ENCODE measurements around the gene MAJIN.

DNA sequence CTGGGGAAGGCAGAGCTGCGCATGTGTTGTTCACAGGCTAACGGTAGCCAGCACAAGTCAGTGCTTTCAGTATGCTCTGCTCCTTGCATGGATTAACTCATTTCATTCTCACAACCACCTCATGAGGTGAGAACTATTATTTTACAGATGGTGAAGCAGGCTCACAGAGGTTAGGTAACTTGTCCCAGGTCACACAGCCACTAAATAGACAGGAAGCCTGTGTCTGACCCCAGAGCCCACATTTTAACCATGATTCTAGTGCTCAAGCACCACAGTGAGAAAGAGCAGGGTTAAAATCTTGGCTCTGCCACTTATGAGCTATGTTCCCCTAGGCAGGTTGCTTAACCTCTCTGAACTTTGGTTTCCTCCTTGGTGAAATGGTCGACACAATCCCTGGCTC, 49.1 kb upstream of the MAJIN start:
- TF ChIP-seq POLR2A (IDR thresholded peaks at IDR 0.05; ENCODE audit: low read depth, low read length) (no peak), POLR2AphosphoS5 (IDR thresholded peaks at IDR 0.05; ENCODE audit: low read depth, low read length) (no peak)
